Effector CD4-positive, alpha-beta T cell (primary cell): ENCODE measurements around the gene CRACR2A.

ENCODE experiments used
- DNase-seq: peaks from one replicate; pipeline ENCODE4 v3.0.0-alpha.2; 2020

The CRACR2A gene

GRCh38 chr12:3723916-3724805, 28.7 kb downstream of the CRACR2A start:
- DNase-seq: no peak

- no peak for DNase-seq
Observed at GRCh38 chr12:3722368-3722767, 30.5 kb downstream of the CRACR2A start.

GRCh38 chr12:3720772-3721171, 32.1 kb downstream of the CRACR2A start:
- DNase-seq: no peak

GRCh38 chr12:3718100-3718499, 34.8 kb downstream of the CRACR2A start:
- DNase-seq: no peak

- DNase-seq: no peak
Observed at GRCh38 chr12:3717283-3717898, 35.5 kb downstream of the CRACR2A start.

- DNase-seq: no peak
Observed at GRCh38 chr12:3715999-3716398, 36.9 kb downstream of the CRACR2A start.

GRCh38 chr12:3713947-3714346, 39.0 kb downstream of the CRACR2A start:
- no peak for DNase-seq

GRCh38 chr12:3713483-3713882, 39.4 kb downstream of the CRACR2A start:
- DNase-seq: no peak

GRCh38 chr12:3712209-3712992, 40.5 kb downstream of the CRACR2A start:
- DNase-seq: no peak

GRCh38 chr12:3705354-3705675, 47.6 kb downstream of the CRACR2A start:
- no peak for DNase-seq

GRCh38 chr12:3704512-3705353, 48.2 kb downstream of the CRACR2A start:
- DNase-seq: no peak

- DNase-seq: no peak
Observed at GRCh38 chr12:3700861-3701260, 52.0 kb downstream of the CRACR2A start.

- DNase-seq: no peak
Observed at GRCh38 chr12:3698218-3698974, 54.5 kb downstream of the CRACR2A start.

GRCh38 chr12:3697311-3697870, 55.5 kb downstream of the CRACR2A start:
- DNase-seq: no peak

GRCh38 chr12:3694673-3695072, 58.2 kb downstream of the CRACR2A start:
- DNase-seq: no peak

- no peak for DNase-seq
Observed at GRCh38 chr12:3692616-3693365, 60.1 kb downstream of the CRACR2A start.

GRCh38 chr12:3686463-3686862, 66.4 kb downstream of the CRACR2A start:
- DNase-seq: no peak

GRCh38 chr12:3685830-3686229, 67.1 kb downstream of the CRACR2A start:
- DNase-seq: no peak

- no peak for DNase-seq
Observed at GRCh38 chr12:3684449-3685051, 68.4 kb downstream of the CRACR2A start.

- DNase-seq: no peak
Observed at GRCh38 chr12:3683670-3684069, 69.2 kb downstream of the CRACR2A start.
